ENCODE data around the gene SENP2.

GRCh38 chr3:185654758-185655145 lies 68.7 kb downstream of the SENP2 start:
- TF ChIP-seq MAX (IDR thresholded peaks at IDR 0.05), result no peak
- TF ChIP-seq CTCF (IDR thresholded peaks at IDR 0.05 in 2 of 3, conservative IDR thresholded peaks at IDR 0.05 in 1 of 3; ENCODE audit: borderline replicate concordance in 1 of 3, insufficient read depth in 1 of 3, low read depth in 2 of 3, low read length in 2 of 3), result no peak
- no peak for TF ChIP-seq POLR2A (IDR thresholded peaks at IDR 0.05; ENCODE audit: borderline replicate concordance, extremely low read depth, insufficient read depth, insufficient read length)
- TF ChIP-seq EZH2 (IDR thresholded peaks at IDR 0.05), result no peak
- TF ChIP-seq FOSL1 (IDR thresholded peaks at IDR 0.05; ENCODE audit: low read depth), result no peak
- no peak for TF ChIP-seq EGR1 (IDR thresholded peaks at IDR 0.05; ENCODE audit: low read depth)
- no peak for TF ChIP-seq ZNF274 (IDR thresholded peaks at IDR 0.05; ENCODE audit: low read depth, low read length)
- TF ChIP-seq POLR2AphosphoS5 (IDR thresholded peaks at IDR 0.05; ENCODE audit: low read depth, low read length), result no peak
- TF ChIP-seq ZFX (IDR thresholded peaks at IDR 0.05), result no peak
- TF ChIP-seq RAD21 (IDR thresholded peaks at IDR 0.05; ENCODE audit: low read depth), result no peak
- no peak for TF ChIP-seq YY1 (IDR thresholded peaks at IDR 0.05; ENCODE audit: extremely low read depth, insufficient replicate concordance, low read depth, low read length)
- TF ChIP-seq SRF (IDR thresholded peaks at IDR 0.05; ENCODE audit: low read depth), result no peak
- no peak for TF ChIP-seq SP1 (IDR thresholded peaks at IDR 0.05; ENCODE audit: low read depth)
- TF ChIP-seq REST (IDR thresholded peaks at IDR 0.05; ENCODE audit: low read depth), result no peak
